Activated CD4-positive, alpha-beta T cell treated with anti-CD3 and anti-CD28 coated beads for 4 hours (primary cell): ENCODE data around the gene STK40.
A peak's percentile ranks its signal among the peaks of the same experiment; 100 is the strongest.

Source experiments
- DNase-seq, 2 donors: peaks; one replicate each; pipeline ENCODE4 v3.0.0-alpha.2; 2020

The STK40 gene

DNA sequence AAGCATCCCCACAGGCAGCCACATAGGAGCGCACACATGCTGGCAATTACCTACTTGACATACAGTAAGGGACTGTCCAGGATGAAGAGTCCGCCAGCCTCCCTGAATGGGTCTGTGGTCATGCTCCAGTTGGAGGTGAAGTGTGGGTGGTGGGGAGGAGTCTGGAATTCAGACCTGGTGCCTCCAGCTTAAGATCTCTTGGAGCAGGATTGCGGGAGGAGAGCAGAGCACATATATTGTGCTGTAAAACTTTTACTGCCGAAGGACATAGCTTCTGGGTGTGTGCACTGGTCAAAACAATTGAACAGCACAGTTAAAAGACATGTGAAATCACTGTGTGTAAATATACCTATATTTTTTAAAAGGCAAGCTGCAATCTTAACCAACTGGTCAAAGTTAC, 17.9 kb downstream of the STK40 start:
- DNase-seq = no peak

DNA sequence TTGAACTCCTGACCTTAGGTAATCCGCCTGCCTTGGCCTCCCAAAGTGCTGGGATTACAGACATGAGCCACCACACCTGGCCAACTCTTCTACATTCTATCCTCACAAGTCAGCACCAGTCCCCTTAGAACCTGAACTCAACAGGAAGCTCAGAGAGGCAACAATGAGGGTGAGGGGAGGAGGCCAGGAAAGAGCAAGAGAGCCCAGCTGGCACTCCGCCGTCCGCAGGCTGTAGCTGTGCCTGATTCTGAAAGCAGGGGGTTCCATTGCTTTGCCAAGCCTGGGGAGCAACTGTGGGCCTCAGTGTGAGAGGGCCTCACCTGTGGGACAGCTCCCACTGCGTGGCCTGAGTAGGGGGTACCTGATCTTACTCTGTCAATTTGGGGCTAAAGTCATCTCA, 18.7 kb downstream of the STK40 start:
- peak in 1 of 2 donors; percentile 12 for DNase-seq

DNA sequence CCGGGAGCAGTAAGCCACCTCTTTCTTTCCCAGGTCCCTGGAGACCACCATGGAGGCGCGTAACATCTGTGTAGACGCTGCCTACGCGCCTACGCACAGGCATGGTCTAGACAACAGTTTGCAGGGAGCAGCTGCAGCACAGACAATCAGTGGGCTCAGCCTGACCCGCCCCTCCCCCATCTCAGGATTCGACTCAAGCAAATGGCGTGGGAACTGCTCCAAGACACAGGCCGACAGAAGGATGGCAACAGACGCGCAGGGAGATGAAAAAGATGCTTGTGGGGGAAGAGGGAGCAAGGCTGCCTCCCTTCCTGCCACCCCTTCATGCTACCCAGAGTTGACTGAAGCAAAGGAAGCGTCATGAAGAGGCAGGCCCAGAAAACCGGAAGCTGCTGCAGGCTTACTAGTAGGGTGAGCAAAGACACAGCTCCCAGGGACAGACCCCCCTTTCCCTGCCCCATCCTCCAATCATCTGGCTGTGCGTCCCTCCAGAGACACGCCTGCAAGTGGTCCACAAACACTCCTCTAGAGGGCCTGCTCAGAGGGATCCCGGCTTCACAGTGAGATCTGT, 19.5 kb downstream of the STK40 start:
- peak; percentile 36 to 42 for DNase-seq

DNA sequence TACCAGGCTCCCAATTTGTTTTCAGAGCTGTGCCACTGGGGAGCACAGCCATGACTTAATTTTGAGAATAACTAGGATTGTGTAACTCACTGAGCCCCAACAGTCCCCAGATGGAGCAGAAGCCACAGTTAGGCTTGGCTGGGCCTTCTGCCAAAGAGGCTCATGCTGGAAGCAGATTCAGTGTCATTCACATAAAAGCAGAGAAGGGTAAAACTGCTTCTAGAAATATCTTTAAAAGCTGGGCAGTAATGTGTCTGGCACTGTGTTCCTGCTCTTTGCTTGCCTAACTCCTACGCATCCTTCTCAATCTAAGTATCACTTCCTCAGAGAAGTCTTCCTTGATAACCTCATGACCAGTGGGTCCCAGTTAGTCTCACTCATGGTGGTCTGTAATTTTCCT, 20.3 kb downstream of the STK40 start:
- DNase-seq = no peak

DNA sequence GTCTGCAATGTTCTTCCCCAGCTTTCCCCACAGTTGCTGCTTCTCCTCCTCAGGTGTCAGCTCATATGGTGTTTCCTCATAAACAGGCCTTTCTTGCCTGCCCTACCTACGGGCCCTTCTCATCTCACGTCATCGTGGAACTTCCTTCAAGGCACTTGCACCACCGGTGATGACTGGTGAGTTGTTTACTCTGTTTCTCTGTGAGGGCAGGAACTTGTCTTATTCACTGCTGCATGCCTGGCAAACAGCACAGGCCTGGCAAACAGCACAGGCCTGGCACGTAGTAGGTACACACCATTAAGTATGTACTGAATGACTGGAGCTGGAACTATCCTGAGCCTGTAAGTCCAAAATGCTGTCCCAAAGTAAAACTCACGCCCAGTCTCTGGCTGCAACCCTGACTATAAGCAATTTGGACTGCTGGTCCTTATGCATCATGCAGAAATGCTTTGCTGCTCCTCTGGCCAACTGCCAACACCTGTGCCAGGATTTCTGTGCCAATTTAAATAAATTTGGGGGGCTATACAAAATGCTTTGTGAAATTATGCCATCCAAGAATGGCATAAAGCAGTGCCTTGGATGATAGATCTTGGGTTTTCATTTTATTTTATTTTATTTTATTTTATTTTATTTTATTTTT, 25.7 kb downstream of the STK40 start:
- peak in 1 of 2 donors; percentile 19 for DNase-seq

DNA sequence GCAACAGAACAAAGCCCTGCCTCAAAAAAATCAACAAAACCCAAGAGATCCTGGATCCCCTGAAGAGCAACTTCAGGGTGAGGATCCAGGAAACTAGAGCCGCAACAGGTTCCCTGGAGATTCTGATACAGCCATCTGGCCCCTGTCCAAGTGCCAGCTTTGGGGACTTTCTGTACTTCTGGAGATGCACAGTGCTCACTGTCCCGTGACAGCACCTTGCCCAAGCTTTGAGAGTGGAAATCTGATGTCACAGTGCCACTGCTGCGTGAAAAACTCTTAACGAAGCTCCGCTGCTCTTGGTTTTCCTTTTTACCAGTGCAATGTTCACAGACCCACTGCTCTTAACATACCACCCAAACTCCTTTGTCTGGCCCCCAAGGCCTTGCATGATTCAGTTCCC, 26.3 kb downstream of the STK40 start:
- no peak for DNase-seq

DNA sequence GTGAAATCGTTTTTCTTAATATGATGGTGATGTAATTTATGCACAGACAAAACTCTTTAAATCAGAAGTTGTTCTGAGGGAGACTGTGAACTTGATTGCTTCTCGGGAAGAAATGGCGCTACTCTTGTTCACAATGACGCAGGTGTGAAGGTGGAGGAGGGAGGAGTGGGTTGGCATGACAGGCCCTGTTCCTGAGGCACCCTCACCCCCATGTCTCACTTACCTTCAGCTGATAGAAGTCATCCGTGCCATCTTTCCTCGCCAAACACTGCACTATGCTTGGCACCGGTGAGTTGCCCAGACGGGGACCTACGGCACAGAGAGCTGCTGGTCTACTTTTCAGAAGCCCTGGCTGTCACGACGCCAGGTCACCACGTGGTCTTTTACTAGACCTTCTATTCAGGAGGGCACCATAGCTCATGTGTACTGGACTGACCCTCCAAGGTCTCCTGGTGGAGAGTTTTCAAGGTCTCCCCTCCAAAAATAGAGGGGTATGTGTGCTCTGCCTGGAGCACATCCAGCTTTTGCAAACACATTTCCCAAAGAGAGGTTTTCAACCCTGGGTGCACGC, 27.1 kb downstream of the STK40 start:
- no peak for DNase-seq

DNA sequence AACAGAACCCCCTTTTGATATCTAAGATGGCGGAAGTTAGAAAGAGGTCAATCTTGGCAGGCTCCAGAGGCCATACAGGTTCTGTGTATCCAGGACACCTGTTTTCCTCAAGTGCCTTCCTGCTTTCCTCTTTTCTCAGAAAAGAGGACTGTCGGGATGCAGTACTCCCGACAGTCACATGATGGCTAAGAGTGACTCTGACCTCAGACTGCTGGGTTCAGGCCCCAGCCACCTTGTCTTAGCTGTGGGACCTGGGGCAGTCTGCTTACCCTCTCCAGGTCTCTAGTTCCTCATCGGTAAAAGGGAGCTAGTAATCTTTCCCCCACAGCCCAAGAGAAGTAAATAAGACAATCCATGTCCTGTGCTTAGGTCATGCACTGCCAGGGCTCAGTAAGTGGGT, 29.9 kb downstream of the STK40 start:
- DNase-seq = no peak

DNA sequence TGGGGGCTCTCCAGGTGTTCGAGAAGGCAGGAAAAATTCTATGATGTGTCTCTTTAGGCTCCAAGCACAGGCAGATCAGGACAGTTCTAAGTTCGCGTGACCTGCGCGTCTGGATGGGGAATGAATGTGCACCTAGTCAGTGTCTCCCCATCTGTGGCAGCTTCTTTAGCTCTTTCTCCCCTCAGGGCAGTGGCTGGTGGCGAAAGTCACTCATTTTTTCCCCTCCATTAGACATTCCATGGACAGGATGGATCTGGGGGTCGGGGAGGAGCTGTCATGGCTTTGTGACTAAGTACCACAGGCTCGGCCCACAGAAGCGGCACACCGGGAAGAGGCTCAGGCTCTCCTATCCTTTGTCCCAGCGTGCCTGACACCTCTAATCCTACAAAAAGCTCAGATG, 31.2 kb downstream of the STK40 start:
- DNase-seq = no peak

DNA sequence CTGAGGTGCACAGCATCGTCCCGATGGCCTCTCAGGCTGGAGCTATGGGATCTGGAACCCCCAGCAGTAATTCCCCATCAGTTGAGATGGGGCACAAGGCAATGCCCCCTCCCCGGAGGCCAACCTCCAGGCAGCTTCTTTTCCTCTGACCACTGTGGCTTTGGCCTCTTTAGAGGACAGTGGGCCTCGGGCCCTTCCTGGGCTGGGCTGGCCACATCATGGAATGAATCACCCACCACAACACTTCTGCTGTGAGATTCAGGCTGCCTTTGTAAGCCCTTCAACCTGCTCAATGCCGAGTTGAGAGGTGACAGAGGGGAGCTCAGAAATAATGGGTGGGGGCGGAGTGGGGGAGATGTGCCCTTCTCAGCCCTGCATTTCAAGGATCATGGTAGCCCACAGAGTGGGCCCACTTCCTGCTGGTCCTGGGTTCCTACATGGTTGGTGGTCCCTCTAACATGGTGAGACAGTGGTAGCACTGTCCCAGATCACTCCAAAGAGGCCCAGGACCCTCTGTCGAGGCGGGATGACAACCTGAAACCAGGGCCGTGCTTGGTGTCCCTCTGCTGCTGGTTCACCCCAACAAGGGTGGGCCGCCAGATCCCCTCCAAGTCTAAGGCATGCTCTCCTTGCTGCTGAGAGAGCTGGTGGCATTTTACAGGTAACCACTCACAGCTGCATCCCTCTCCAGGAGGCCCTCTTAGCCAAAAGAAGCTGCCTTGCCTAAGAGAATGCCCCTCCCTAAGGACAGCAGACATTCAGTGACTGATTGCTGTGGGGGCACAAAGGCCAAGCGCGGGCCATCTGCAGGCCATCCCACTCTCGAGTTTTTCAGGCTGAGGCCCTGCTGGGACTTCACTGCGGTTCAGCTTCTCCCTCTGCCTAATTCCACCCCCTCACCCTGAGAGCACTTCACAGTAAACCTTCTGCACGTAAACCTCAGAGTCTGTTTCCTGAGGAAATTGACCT, 32.5 kb downstream of the STK40 start:
- DNase-seq = no peak

DNA sequence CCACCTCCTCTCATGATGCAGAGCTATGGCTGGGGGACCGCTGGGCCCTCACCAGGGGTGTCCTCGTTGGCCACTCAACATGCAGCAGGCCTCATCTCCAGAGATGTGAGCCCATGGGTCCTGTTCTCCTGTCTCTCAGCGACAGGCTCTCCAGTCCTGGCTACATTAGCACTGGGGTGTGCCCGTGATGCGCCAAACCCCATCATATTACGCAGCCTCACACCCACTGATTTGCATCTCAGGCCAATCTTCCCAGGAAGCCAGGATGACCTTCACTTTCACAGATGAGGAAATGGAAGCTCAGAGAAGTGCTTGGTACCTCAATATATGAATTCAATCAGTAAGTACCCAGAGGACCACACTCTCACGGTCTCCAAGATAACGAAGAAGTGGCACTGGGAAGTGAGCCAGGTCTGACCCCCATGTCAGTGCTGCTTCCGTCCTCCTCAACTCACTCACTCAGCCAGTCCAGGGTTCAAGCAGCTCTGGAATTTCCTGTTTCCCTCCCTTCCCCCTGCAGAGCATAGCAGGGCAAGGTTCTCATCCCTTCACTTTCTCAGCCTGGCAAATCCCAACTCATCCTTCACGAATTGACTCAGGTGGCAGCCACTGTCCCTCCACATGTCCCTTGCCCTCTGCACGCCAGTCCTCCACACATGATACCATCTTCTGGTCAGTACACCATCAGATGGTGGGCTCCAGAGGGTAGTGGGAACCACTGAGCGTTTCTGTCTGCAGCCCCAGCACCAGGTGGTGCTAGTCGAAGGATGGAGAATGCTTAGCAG, 33.4 kb downstream of the STK40 start:
- DNase-seq = no peak

DNA sequence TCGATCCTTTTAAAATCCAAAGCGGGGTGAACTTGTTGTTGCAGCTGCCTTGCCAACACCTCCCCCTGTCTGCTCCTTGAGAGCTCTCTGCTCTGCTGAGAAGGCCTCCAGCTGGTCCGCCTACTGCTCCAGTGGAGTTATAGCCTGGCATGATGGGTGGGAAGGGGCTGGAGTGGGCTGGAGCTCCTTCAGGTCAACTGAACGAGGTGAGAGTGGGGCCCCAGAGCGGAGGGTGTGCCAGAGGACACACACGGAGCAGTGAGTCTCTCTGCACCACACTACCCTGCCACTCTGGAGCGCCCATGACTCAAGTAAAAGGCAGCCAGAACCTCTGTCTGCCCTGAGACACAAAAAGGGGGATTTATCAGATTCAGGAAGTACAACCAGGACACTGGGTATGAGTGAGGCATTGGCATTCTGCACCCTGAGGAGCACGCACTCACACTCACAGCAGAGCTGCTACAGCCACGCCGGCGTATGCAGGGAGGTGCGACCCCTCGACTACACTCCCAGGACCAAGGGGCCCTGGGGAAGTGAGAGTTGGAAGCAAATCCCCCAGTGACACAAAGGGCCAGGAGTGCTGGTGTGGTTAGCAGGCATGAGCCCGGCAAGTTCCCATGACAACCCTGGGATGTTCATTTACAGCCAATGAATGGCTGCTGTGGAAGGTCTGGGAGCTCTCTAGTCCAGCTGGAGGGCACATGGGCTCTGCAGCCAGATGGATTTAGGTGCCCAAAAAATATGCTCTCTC, 34.3 kb downstream of the STK40 start:
- DNase-seq = no peak

DNA sequence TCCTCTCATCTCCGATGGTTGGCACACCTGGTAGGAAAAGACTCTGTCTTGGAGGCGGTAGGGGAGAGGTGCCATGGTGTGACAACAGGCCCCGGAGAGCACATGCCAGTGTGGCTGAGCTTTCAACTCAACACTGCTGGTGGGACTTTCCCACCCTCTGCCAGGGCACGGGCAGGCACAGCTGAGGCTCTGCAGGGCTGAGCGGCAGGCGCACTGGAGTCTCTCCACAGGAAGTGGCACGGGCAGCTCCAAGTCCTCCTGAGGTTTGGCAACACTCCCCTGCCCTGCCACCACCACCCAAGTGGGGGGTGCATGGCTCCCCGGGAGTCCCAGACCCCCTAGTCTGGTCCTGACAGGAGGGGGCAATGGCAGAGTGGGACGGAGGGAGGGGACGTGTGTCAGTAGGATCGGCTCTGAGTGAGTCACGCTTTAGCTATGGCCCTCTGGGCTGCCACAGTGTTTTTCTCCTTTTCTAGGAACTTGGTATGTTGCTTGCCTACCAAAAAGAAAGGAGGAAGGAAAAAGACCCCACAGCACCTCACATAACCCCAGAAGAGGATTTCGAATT, 35.0 kb downstream of the STK40 start:
- DNase-seq = peak; percentile 42 to 59

DNA sequence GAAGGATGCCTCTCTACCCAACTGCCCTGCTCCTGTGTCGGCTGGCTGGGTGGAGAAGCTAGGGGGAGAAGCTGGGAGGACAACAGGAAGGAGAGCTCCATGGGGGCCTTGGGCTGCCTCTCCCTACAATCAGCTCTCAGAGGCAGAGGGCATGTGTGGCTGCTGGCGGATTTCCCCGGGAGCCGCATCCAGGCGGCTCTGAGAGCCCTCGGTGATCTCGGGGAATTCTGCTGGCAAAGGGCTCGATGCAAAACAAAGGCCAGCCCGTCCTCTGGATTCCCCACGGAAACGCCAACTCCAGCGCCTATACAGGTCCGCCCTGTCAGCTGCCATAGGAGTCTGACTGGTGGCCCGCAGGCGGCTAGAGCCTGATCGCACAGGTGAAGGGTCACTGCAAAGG, 35.9 kb downstream of the STK40 start:
- no peak for DNase-seq

DNA sequence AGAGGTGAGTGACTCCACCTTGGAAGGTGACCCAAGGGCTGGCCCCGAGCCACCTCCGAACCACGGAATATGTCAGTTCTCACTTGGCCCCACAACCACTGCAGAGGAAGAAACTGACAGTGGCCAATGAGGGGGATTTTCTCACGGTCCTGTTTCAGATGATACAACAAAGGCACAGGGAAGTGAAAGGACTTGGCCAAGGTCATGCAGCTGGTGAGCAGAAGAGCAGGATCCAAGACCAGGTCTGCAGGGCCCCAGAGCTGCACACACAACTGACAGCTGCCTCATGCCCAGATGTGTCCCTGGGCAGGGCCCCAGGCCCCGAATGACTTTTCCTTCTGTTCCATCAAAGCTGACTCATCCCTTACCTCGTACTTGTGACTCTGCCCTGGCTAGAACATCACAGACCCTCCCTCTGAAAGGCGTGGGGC, 36.5 kb downstream of the STK40 start:
- DNase-seq = no peak

DNA sequence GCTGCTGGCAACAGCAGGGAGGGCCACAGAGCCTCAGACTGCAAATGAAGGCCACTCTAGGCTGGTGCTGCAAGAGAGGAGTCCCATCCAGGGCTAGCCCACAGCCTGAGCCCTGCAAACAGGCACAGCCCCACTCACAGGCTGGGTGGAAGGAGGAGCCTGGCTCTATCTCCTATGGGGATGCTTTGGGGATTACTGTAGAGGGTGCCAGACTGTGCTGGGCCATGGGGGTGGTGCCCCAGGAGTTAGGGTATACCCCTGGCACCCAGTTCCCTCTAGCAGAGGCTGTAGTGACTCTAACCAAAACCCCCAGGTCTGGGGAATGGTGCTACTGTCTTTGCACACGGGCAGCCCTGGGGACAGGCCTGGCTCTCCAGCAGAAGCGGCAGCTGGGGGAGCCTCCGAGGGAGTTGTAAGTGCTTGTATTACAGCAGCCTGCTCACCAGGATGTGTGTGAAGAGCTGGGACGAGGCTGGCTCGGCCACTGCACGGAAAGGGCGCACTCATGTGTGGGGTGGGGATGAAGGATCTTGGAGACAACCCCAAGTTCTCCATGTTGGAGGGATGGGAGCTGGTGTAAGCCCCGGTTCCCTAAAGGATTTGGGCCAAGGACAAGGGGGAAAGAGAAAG, 38.9 kb downstream of the STK40 start:
- DNase-seq = no peak

DNA sequence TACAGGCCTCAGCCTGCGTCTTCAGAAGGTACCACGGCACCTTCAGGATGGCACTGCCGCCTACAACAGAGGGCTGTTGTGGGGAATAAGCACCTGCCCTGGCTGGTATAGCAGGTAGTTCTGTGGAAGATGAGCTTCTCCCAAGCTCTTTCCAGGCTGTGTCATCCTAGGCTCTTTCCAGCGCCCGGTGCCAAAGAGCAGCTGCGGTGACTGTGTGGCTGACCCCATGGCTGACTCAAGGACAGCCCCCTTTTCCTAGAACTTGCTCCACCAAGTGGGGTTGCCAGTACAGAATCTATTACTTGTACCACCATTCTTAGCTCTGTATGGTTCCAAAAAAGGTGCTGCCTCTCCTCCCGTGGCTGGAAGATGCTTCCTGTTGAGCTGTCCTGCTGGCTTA, 40.4 kb downstream of the STK40 start:
- DNase-seq = no peak

DNA sequence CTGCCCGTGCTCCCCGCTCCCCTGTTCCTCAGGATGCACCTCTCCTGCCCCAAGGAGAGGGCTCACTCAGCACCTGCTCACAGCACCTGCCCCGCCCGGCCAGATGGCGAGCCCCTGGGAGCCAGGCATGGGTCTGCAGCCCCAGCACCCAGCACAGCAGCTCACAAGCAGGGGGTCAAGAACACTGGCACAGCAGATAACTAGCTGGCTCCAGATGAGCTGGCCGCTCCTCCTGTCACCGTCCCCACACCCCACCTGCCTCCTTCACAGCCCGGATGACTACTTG, 41.4 kb downstream of the STK40 start:
- DNase-seq = no peak

DNA sequence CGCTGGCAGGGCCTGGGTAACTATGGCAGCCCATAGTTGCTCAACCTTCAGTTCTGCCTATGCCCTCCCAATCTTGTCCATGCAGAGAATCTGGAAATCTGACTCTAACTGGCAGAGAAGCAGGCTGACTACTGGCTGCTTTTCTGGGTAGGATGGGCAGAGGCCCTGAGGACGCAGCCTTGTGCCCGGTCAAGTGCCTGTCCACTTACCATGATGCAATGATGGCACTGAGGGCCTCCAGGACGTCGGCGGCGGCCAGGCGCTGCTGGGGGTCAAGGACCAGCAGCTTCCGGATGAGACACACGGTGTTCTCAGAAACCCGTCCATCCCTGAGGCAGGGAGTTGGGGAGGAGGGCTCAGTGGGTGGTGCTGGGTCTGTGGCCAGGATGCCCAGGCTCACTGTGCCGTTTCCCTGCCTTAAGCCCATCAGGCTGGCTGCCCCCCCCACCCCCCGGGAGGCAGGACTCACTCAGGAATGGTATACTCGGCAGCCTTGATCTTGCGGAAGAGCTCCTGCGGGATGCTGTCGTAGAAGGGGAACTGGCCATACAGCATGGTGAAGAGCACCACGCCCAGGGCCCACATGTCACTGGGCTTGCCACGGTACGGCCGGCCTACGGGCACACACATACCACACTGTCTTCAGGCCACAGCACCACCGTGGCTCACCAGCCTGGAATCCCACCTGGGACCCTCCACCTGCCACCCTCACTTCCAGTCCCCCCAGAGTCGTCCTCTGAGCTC, 41.9 kb downstream of the STK40 start:
- no peak for DNase-seq

DNA sequence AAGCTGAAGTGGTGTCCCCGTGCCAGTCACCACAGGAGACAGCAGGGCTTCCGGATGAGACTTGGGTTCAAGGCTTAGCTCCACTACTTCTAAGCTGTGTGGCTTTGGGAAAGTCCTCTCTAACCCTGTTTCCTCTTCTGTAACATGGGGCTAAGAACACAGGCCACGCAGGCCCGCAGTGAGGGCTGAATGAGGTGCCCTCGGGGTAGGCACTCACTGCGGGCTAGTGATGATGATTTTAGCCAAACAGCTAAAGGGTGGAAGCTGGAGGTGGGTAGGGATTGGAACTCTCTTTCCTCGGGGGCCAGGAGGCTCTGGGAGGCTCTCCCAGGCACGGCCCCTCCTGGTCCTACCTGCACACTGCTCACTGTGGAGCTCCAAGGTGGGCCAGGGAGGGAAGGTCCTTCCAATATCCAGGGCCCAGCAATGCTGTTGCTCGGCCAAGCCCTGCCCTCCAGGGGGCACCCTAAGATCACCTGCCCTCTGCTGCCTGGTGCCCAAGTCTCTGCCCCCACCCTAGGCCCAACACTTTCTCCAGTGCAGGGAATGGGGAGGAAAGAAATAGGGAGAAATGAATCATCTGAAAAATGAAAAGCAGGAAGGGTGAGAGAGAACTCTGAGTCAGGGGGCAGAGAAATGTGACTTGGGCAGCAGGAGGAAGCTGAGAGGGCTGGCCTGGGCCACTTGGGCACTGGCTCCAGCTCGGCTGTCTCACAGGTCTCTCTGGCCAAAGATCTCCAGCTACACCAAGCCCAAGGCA, 43.1 kb downstream of the STK40 start:
- peak; percentile 59 to 61 for DNase-seq
